HEK293 (cell line): ENCODE measurements around the gene SLC25A17.

Experiments
- BCL11A ChIP-seq: fragments of 450-650 bp; formaldehyde crosslinking; IDR thresholded peaks from 2 replicates; pipeline ENCODE4 v1.5.1; 2016; ENCODE audit warnings: low read depth, missing biosample characterization, missing genetic modification characterization
- BCL6B ChIP-seq: fragments of 450-650 bp; formaldehyde crosslinking; IDR thresholded peaks from 2 replicates; pipeline ENCODE4 v1.5.1; 2017; ENCODE audit warnings: missing biosample characterization, missing genetic modification characterization
- FEZF1 ChIP-seq: fragments of 450-650 bp; formaldehyde crosslinking; IDR thresholded peaks from 2 replicates; pipeline ENCODE4 v1.5.1; 2016; ENCODE audit warnings: missing biosample characterization, missing genetic modification characterization
- GFI1B ChIP-seq: fragments of 450-650 bp; formaldehyde crosslinking; IDR thresholded peaks from 2 replicates; pipeline ENCODE4 v1.5.1; 2016; ENCODE audit warnings: missing biosample characterization, missing genetic modification characterization
- IKZF3 ChIP-seq: fragments of 450-650 bp; IDR thresholded peaks from 2 replicates; pipeline ENCODE4 v1.5.0; 2018; ENCODE audit warnings: missing biosample characterization, mild to moderate bottlenecking, missing genetic modification characterization, moderate library complexity
- KLF8 ChIP-seq: fragments of 450-650 bp; formaldehyde crosslinking; IDR thresholded peaks from 2 replicates; pipeline ENCODE4 v1.5.1; 2016; ENCODE audit warnings: missing biosample characterization, missing genetic modification characterization
- PATZ1 ChIP-seq: fragments of 450-650 bp; formaldehyde crosslinking; IDR thresholded peaks from 2 replicates; pipeline ENCODE4 v1.5.1; 2016; ENCODE audit warnings: missing biosample characterization, missing genetic modification characterization
- RBAK ChIP-seq: fragments of 450-650 bp; formaldehyde crosslinking; IDR thresholded peaks from 2 replicates; pipeline ENCODE4 v1.5.1; 2016; ENCODE audit warnings: missing biosample characterization, missing genetic modification characterization
- SP7 ChIP-seq: fragments of 450-650 bp; formaldehyde crosslinking; IDR thresholded peaks from 2 replicates; pipeline ENCODE4 v1.5.1; 2016; ENCODE audit warnings: missing biosample characterization, missing genetic modification characterization
- WT1 ChIP-seq: fragments of 450-650 bp; formaldehyde crosslinking; IDR thresholded peaks from 2 replicates; pipeline ENCODE4 v1.5.1; 2016; ENCODE audit warnings: missing biosample characterization, missing genetic modification characterization
- YY1 ChIP-seq: fragments of 450-650 bp; formaldehyde crosslinking; IDR thresholded peaks from 2 replicates; pipeline ENCODE4 v1.5.1; 2018; ENCODE audit warnings: missing biosample characterization, missing genetic modification characterization
- ZBTB8A ChIP-seq: fragments of 450-650 bp; formaldehyde crosslinking; IDR thresholded peaks from 2 replicates; pipeline ENCODE4 v1.5.1; 2016; ENCODE audit warnings: missing biosample characterization, missing genetic modification characterization
- ZEB2 ChIP-seq: fragments of 450-650 bp; formaldehyde crosslinking; IDR thresholded peaks from 2 replicates; pipeline ENCODE4 v1.5.1; 2016; ENCODE audit warnings: missing biosample characterization, missing genetic modification characterization
- ZNF10 ChIP-seq: fragments of 450-650 bp; formaldehyde crosslinking; IDR thresholded peaks from 2 replicates; pipeline ENCODE4 v1.5.1; 2017; ENCODE audit warnings: missing biosample characterization, missing genetic modification characterization
- ZNF184 ChIP-seq: fragments of 450-650 bp; IDR thresholded peaks from 2 replicates; pipeline ENCODE4 v1.5.1; 2018; ENCODE audit warnings: missing biosample characterization, mild to moderate bottlenecking, missing genetic modification characterization
- ZNF211 ChIP-seq: fragments of 450-650 bp; formaldehyde crosslinking; IDR thresholded peaks from 2 replicates; pipeline ENCODE4 v1.5.1; 2016; ENCODE audit warnings: low read depth, missing biosample characterization, missing genetic modification characterization
- ZNF221 ChIP-seq: fragments of 450-650 bp; formaldehyde crosslinking; IDR thresholded peaks from 2 replicates; pipeline ENCODE4 v1.5.1; 2017; ENCODE audit warnings: missing biosample characterization, missing genetic modification characterization, borderline replicate concordance
- ZNF223 ChIP-seq: fragments of 450-650 bp; formaldehyde crosslinking; IDR thresholded peaks from 2 replicates; pipeline ENCODE4 v1.5.1; 2016; ENCODE audit warnings: missing biosample characterization, missing genetic modification characterization
- ZNF26 ChIP-seq: fragments of 450-650 bp; formaldehyde crosslinking; IDR thresholded peaks from 2 replicates; pipeline ENCODE4 v1.5.1; 2016; ENCODE audit warnings: missing biosample characterization, missing genetic modification characterization
- ZNF266 ChIP-seq: fragments of 450-650 bp; formaldehyde crosslinking; IDR thresholded peaks from 2 replicates; pipeline ENCODE4 v1.5.1; 2016; ENCODE audit warnings: missing biosample characterization, missing genetic modification characterization, low read depth
- ZNF274 ChIP-seq, 2 experiments: fragments of 200-500 bp in 1 of 2; fragments of 450-650 bp in 1 of 2; sonication (Bioruptor generic) in 1 of 2; formaldehyde crosslinking in 1 of 2; IDR thresholded peaks; 2 replicates each; pipeline versions ENCODE4 v1.5.1 to v1.6.1; 2014 to 2016; ENCODE audit warnings: borderline replicate concordance in 1 of 2, inconsistent platforms in 1 of 2, low read length in 1 of 2, missing biosample characterization in 1 of 2, missing genetic modification characterization in 1 of 2
- ZNF362 ChIP-seq: fragments of 450-650 bp; formaldehyde crosslinking; IDR thresholded peaks from 2 replicates; pipeline ENCODE4 v1.5.1; 2016; ENCODE audit warnings: missing biosample characterization, missing genetic modification characterization
- ZNF366 ChIP-seq: fragments of 450-650 bp; formaldehyde crosslinking; conservative IDR thresholded peaks from 2 replicates; pipeline ENCODE4 v1.5.1; 2016; ENCODE audit warnings: missing biosample characterization, missing genetic modification characterization
- ZNF394 ChIP-seq: fragments of 450-650 bp; formaldehyde crosslinking; IDR thresholded peaks from 2 replicates; pipeline ENCODE4 v1.5.1; 2016; ENCODE audit warnings: missing biosample characterization, missing genetic modification characterization, mild to moderate bottlenecking, moderate library complexity, borderline replicate concordance
- ZNF48 ChIP-seq: fragments of 450-650 bp; formaldehyde crosslinking; IDR thresholded peaks from 2 replicates; pipeline ENCODE4 v1.5.1; 2016; ENCODE audit warnings: missing biosample characterization, missing genetic modification characterization
- ZNF585B ChIP-seq: fragments of 450-650 bp; formaldehyde crosslinking; IDR thresholded peaks from 2 replicates; pipeline ENCODE4 v1.5.1; 2016; ENCODE audit warnings: missing biosample characterization, missing genetic modification characterization
- TF ChIP-seq, protein P1 (sequence below): fragments of 450-650 bp; formaldehyde crosslinking; IDR thresholded peaks from 2 replicates; pipeline ENCODE4; 2016; ENCODE audit warnings: missing biosample characterization, missing genetic modification characterization
- TF ChIP-seq, protein P2 (sequence below): fragments of 450-650 bp; formaldehyde crosslinking; IDR thresholded peaks from 2 replicates; pipeline ENCODE4 v1.5.1; 2016; ENCODE audit warnings: missing biosample characterization, missing genetic modification characterization

SLC25A17 gene

GRCh38 chr22:40797427-40797826 lies 21.7 kb downstream of the SLC25A17 start (continued):
- no peak for TF ChIP-seq ZNF26 (tag by site-specific recombination)
- no peak for TF ChIP-seq IKZF3
- TF ChIP-seq ZNF366, result peak; percentile 85
- no peak for TF ChIP-seq ZNF211 (tag by site-specific recombination)
- TF ChIP-seq FEZF1, result 0 out of 2 replicates have a peak, but pooled peaks have one; percentile 18
- 0 out of 2 replicates have a peak, but pooled peaks have one; percentile 66 for TF ChIP-seq BCL11A
- peak; percentile 67 for TF ChIP-seq GFI1B (tag by site-specific recombination)
- TF ChIP-seq ZNF184 (tag by site-specific recombination), result no peak
- peak; percentile 40 for TF ChIP-seq ZNF394 (tag by site-specific recombination)
- TF ChIP-seq ZNF274 (IDR thresholded peaks at IDR 0.05; ENCODE audit: low read length), result no peak
- no peak for TF ChIP-seq ZNF274 (tag by site-specific recombination; IDR thresholded peaks at IDR 0.05; ENCODE audit: borderline replicate concordance)
- no peak for TF ChIP-seq WT1 (tag by site-specific recombination)
- no peak for TF ChIP-seq ZNF48 (tag by site-specific recombination)
- TF ChIP-seq ZBTB8A (tag by site-specific recombination), result no peak
- TF ChIP-seq, protein P1, sequence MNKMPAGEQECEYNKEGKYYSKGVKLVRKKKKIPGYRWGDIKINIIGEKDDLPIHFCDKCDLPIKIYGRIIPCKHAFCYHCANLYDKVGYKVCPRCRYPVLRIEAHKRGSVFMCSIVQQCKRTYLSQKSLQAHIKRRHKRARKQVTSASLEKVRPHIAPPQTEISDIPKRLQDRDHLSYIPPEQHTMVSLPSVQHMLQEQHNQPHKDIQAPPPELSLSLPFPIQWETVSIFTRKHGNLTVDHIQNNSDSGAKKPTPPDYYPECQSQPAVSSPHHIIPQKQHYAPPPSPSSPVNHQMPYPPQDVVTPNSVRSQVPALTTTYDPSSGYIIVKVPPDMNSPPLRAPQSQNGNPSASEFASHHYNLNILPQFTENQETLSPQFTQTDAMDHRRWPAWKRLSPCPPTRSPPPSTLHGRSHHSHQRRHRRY (tag by site-specific recombination), result no peak
- TF ChIP-seq KLF8 (tag by site-specific recombination), result peak; percentile 58
- peak; percentile 79 for TF ChIP-seq BCL6B (tag by site-specific recombination)
- TF ChIP-seq ZEB2 (tag by site-specific recombination), result peak; percentile 51; the same call in 1 of the 2 replicates
- TF ChIP-seq SP7, result peak; percentile 70
- peak; percentile 77 for TF ChIP-seq ZNF362 (tag by site-specific recombination)
- TF ChIP-seq, protein P2, sequence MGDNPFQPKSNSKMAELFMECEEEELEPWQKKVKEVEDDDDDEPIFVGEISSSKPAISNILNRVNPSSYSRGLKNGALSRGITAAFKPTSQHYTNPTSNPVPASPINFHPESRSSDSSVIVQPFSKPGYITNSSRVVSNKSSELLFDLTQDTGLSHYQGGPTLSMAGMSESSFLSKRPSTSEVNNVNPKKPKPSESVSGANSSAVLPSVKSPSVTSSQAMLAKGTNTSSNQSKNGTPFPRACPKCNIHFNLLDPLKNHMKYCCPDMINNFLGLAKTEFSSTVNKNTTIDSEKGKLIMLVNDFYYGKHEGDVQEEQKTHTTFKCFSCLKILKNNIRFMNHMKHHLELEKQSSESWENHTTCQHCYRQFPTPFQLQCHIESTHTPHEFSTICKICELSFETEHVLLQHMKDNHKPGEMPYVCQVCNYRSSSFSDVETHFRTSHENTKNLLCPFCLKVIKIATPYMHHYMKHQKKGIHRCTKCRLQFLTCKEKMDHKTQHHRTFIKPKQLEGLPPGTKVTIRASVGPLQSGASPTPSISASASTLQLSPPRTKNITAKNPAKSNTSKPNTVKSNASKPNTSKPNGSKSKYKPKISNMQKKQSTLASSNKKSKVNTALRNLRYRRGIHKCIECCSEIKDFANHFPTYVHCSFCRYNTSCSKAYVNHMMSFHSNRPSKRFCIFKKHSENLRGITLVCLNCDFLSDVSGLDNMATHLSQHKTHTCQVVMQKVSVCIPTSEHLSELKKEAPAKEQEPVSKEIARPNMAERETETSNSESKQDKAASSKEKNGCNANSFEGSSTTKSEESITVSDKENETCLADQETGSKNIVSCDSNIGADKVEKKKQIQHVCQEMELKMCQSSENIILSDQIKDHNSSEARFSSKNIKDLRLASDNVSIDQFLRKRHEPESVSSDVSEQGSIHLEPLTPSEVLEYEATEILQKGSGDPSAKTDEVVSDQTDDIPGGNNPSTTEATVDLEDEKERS (tag by site-specific recombination), result no peak
- no peak for TF ChIP-seq ZNF266 (tag by site-specific recombination)
- TF ChIP-seq ZNF221, result no peak
- TF ChIP-seq ZNF585B (tag by site-specific recombination), result no peak
- no peak for TF ChIP-seq YY1 (tag by site-specific recombination)
- TF ChIP-seq ZNF10, result no peak
- TF ChIP-seq ZNF223 (tag by site-specific recombination), result no peak
- no peak for TF ChIP-seq RBAK (tag by site-specific recombination)
- peak; percentile 28; the same call in 1 of the 2 replicates for TF ChIP-seq PATZ1 (tag by site-specific recombination)
